Mesodermal cell (in vitro differentiated cells): ENCODE results near the gene PSMD5.

Source experiments
- H3K27ac ChIP-seq: 2 replicates; pipeline ENCODE4 v1.7.0; 2013; ENCODE audit warnings: mild to moderate bottlenecking, low read depth, low read length, moderate library complexity; ENCODE audit not compliant: severe bottlenecking
- H3K36me3 ChIP-seq: 2 replicates; pipeline ENCODE4 v1.7.1; 2013; ENCODE audit warnings: mild to moderate bottlenecking, low read length, moderate library complexity; ENCODE audit not compliant: control insufficient read depth, insufficient read depth
- H3K4me1 ChIP-seq: one replicate; pipeline ENCODE4 v1.7.1; 2013; ENCODE audit warnings: mild to moderate bottlenecking, low read length; ENCODE audit not compliant: insufficient read depth, control insufficient read depth, poor library complexity, severe bottlenecking
- H3K4me3 ChIP-seq: 2 replicates; pipeline ENCODE4 v1.7.0; 2013; ENCODE audit warnings: low read length, control low read depth, mild to moderate bottlenecking; ENCODE audit not compliant: insufficient read depth, poor library complexity, severe bottlenecking; ENCODE audit errors: extremely low read depth
- H3K9me3 ChIP-seq: 2 replicates; pipeline ENCODE4 v1.7.1; 2013; ENCODE audit warnings: mild to moderate bottlenecking, low read length, moderate library complexity; ENCODE audit not compliant: control insufficient read depth
- WGBS, 2 experiments: methylation state at CpG; one replicate each; pipeline ENCODE4 v1.1.5; 2013; ENCODE audit warnings: missing lambda C conversion rate in 2 of 2; ENCODE audit not compliant: insufficient coverage in 2 of 2; 5-methylcytosine and 5-hydroxymethylcytosine counted together

The PSMD5 gene

DNA sequence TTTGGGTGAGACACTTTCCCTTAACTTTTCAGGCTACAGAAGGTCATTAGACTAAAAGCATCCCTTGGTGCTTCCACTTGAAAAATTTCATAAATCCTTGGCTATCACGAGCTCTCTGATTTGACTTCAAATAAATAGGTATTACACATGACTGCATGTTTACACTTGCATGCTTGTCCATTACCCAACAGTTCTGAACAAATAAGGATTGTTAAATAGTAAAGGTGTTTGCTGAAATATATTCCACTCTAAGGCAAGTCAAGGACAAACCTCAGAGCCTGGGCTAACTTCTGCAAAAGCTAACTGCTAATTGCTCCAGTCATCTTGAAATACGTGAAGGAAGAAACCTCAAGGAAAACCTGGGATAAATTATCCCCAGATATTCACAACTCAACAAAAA, 64.0 kb downstream of the PSMD5 start:
- Histone ChIP-seq H3K4me1 (no peaks in the 10 kb centered on the region), H3K36me3 (peaks cover 69% of the 10 kb centered on the region), H3K27ac (no peak overlapping the region), H3K9me3 (no peaks in the 10 kb centered on the region), H3K4me3 (no peak overlapping the region)
- WGBS, 2 experiments = no CpG with 5 or more reads among the region's 2 CpGs

DNA sequence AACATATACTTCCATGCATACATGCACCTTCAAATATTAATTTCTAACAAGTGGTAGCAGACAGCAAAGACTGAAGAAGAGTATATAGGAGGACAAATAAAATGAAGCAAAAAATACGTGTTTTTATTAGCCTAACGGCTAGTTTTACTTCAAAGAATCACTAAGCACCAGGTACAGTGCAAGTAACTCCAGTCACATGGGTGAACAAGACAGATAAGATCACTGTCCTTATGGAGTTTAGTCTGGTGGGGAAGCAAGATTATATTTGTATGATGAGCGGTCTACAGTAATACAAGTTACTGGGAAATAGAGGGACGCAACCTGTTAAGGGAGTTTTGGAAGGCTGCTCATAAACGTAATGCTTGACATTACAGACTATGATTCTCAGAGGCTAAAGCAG, 65.5 kb downstream of the PSMD5 start:
- Histone ChIP-seq H3K36me3 (peaks cover 77% of the 10 kb centered on the region), H3K9me3 (no peaks in the 10 kb centered on the region), H3K4me3 (no peak overlapping the region), H3K4me1 (no peaks in the 10 kb centered on the region), H3K27ac (no peak overlapping the region)
- 90 to 97% methylated on average over 4 to 5 of the region's 5 CpGs for WGBS, 2 experiments

- no peaks in the 10 kb centered on the region for H3K9me3 ChIP-seq
- no peak overlapping the region for H3K4me3 ChIP-seq
- H3K4me1 ChIP-seq = no peaks in the 10 kb centered on the region
- WGBS, 2 experiments = 86 to 100% methylated on average over 1 of the region's 1 CpG
- peaks cover 80% of the 10 kb centered on the region for H3K36me3 ChIP-seq
- no peak overlapping the region for H3K27ac ChIP-seq
These were observed 65.9 kb downstream of the PSMD5 start for GRCh38 chr9:120776788-120777187.

DNA sequence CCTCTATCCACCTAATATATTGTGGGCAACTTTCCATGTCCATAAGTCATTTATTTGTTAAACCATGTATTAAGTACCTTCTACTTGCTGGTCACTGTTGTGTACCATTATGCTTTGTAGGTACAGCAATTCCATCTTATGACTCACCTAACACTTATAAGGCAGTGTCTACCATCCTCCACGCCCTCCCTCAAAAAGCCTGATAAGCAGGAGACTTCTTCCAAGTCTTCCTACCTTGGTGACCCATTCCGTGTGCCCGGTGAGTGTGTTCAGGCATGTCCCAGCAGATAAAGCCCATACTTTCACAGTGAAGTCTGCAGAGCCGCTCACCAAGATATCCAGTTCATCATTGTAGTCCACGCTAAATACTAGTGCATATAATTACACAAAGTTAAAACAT, 66.9 kb downstream of the PSMD5 start:
- H3K27ac ChIP-seq = no peak overlapping the region
- H3K4me1 ChIP-seq = no peaks in the 10 kb centered on the region
- peaks cover 84% of the 10 kb centered on the region for H3K36me3 ChIP-seq
- 94 to 96% methylated on average over 3 to 4 of the region's 5 CpGs for WGBS, 2 experiments
- H3K4me3 ChIP-seq = no peak overlapping the region
- H3K9me3 ChIP-seq = no peaks in the 10 kb centered on the region

GRCh38 chr9:120774719-120775118, 68.0 kb downstream of the PSMD5 start:
- H3K4me1 ChIP-seq = no peaks in the 10 kb centered on the region
- no peak overlapping the region for H3K4me3 ChIP-seq
- H3K9me3 ChIP-seq = no peaks in the 10 kb centered on the region
- peaks cover 84% of the 10 kb centered on the region for H3K36me3 ChIP-seq
- no peak overlapping the region for H3K27ac ChIP-seq
- 87 to 98% methylated on average over 4 of the region's 4 CpGs for WGBS, 2 experiments

DNA sequence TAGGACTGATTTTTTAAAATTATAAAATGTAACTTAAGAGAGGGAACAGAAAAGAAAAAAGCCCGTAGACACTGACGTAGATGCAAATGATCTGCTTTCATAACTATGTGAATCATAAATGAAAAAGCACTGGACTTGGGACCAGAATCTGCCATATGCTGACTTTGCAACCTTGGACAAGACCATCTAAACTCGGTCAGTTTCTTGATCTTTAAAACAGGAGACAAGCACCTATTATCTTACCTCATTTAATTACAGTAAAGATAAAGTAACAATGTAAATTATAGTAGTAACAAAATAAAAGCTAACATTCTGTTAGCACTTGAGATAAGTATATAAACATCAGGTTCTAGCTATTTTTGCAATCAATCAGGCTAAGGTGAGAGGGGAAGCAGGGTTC, 69.5 kb downstream of the PSMD5 start:
- Histone ChIP-seq H3K9me3 (no peaks in the 10 kb centered on the region), H3K4me1 (no peaks in the 10 kb centered on the region), H3K36me3 (peaks cover 94% of the 10 kb centered on the region), H3K27ac (no peak overlapping the region), H3K4me3 (no peak overlapping the region)
- WGBS, 2 experiments = 95% methylated on average over 2 of the region's 3 CpGs; no CpG with 5 or more reads in 1 of the 2 experiments

- Histone ChIP-seq H3K4me3 (no peak overlapping the region), H3K36me3 (peaks cover 92% of the 10 kb centered on the region), H3K9me3 (no peaks in the 10 kb centered on the region), H3K4me1 (peaks cover 4% of the 10 kb centered on the region), H3K27ac (no peak overlapping the region)
- WGBS, 2 experiments = 95 to 100% methylated on average over 2 to 4 of the region's 4 CpGs
These were observed 71.8 kb downstream of the PSMD5 start for GRCh38 chr9:120770931-120771330.

DNA sequence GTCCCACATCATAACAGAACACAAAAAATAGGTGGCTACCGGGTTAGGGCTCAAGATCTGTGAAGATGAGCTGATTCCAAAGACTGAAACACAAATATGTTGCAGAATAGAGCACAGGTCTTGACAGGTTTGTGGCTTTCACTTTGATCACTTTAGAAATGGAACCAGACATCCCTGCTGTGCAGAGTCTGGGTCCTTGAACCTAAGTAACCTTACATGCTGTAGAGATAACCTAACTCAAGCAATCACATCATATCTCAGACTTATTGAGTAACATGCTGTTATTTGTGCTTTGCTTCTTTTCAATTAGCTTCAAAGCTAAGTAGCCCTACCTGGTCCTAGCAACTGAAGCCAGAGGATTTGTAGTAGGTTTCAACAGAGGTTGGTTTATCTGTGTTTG, 73.8 kb downstream of the PSMD5 start:
- 100% methylated on average over 1 of the region's 1 CpG for WGBS, 2 experiments
- H3K4me3 ChIP-seq = no peak overlapping the region

DNA sequence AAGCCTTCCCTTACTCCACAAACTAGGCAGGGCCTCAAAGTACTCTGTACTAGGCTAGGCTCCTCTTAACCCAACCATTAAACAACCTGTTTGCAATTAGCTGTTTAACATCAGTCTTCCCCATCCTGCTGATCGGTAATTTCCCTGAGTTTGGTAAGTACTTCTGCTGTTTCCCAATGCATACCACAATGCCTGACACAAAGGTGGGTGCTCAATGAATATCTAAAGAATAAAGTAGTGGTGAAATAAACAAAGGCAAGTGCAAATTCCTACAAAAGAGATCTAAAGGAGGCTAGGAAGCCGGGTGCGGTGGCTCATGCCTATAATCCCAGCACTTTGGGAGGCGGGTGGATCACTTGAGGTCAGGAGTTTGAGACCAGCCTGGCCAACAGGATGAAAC, 74.5 kb downstream of the PSMD5 start:
- Histone ChIP-seq H3K4me3 (no peak overlapping the region), H3K4me1 (peaks cover 4% of the 10 kb centered on the region), H3K36me3 (peaks cover 95% of the 10 kb centered on the region), H3K9me3 (no peaks in the 10 kb centered on the region), H3K27ac (no peak overlapping the region)
- WGBS, 2 experiments = 85 to 90% methylated on average over 3 to 4 of the region's 4 CpGs

More for the DNA sequence above, 73.8 kb downstream of the PSMD5 start:
- Histone ChIP-seq H3K27ac (no peak overlapping the region), H3K9me3 (no peaks in the 10 kb centered on the region), H3K36me3 (peaks cover 94% of the 10 kb centered on the region), H3K4me1 (peaks cover 4% of the 10 kb centered on the region)

DNA sequence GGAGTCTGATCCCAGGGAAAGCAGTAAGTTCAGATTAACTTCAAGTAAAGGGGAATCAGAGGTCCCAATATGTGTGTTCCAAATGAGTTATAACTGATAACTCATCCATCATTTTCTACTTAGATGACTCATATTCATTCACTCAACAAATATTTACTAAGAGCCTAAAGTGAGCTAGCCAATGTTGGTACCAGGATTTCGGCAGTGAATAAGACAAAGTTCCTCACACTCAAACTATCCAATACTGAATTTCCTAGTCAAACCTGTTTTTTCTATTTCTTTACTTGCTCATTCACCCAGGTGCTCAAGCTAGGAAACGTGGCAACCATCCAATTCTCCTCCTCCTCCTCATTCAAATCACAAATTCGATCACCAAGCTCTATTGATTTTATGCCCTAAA, 75.3 kb downstream of the PSMD5 start:
- Histone ChIP-seq H3K9me3 (no peaks in the 10 kb centered on the region), H3K4me3 (no peak overlapping the region), H3K27ac (no peak overlapping the region), H3K4me1 (peaks cover 4% of the 10 kb centered on the region), H3K36me3 (peaks cover 95% of the 10 kb centered on the region)
- WGBS, 2 experiments = 97 to 100% methylated on average over 3 of the region's 3 CpGs
